ENCODE measurements around the gene QTRT2. TPM values are rescaled to one million over a fixed set of nuclear protein-coding genes. Genes with fewer than 3 reads are reported as not detected.

Gene QTRT2
- total RNA-seq, 1 donor from 2014 or later: 12.4 TPM

GRCh38 chr3:114122027-114122709 is 65.6 kb downstream of the QTRT2 start:
- DNase-seq (ENCODE audit: low read depth): no peak

GRCh38 chr3:114126461-114126860 is 69.9 kb downstream of the QTRT2 start:
- DNase-seq (ENCODE audit: low read depth): no peak

GRCh38 chr3:114127517-114127916 is 71.0 kb downstream of the QTRT2 start:
- DNase-seq (ENCODE audit: low read depth): no peak

GRCh38 chr3:114128231-114128630 is 71.7 kb downstream of the QTRT2 start:
- DNase-seq (ENCODE audit: low read depth): no peak

GRCh38 chr3:114128826-114129225 is 72.3 kb downstream of the QTRT2 start:
- DNase-seq (ENCODE audit: low read depth): no peak

- no peak for DNase-seq (ENCODE audit: low read depth)
Observed at GRCh38 chr3:114132500-114132899, 76.0 kb downstream of the QTRT2 start.

- DNase-seq (ENCODE audit: low read depth): no peak
Observed at GRCh38 chr3:114133947-114134346, 77.4 kb downstream of the QTRT2 start.

Other genes with a start within 250 kb of the QTRT2 start
- 0.13 and 0.16 TPM in 2 replicates for gene GRAMD1C, start 217.9 kb upstream of the QTRT2 start, total RNA-seq
- 0.11 TPM in 1 of 2 replicates, not detected in the other for gene ZDHHC23, start 108.7 kb upstream of the QTRT2 start, total RNA-seq
- gene CCDC191, start 211 bp upstream of the QTRT2 start, total RNA-seq: 1.4 TPM in 2 replicates
- gene DRD3, start 122.3 kb downstream of the QTRT2 start, total RNA-seq: not detected in 2 replicates
- gene ZNF80, start 180.8 kb downstream of the QTRT2 start, total RNA-seq: 0.10 TPM in 1 of 2 replicates, not detected in the other
- gene TIGIT, start 237.3 kb downstream of the QTRT2 start, total RNA-seq: not detected in 2 replicates

All from myocyte (in vitro differentiated cells).